Renal cortical epithelial cell (primary cell): Measurements from ENCODE around the gene MUC20. TPM values are rescaled to one million over a fixed set of nuclear protein-coding genes. Genes with fewer than 3 reads are reported as not detected.
"Not testable (repeated sequence)": the region's sequence is repeated elsewhere in the genome, so short reads cannot be mapped to it uniquely, and the experiment has no call there.

ENCODE experiments used
- DNase-seq: peaks from one replicate; pipeline ENCODE4 v3.0.0-alpha.2; 2011; ENCODE audit warnings: low read depth
- total RNA-seq: library from RNA; depleted of rRNA; stranded (reverse); fragments of >200 nt; gene quantifications from 2 replicates; pipeline ENCODE4 v1.2.3, GENCODE V29; 2014

Gene MUC20
- total RNA-seq, 1 donor from 2014 or later = 1.1 TPM

- DNase-seq = not testable (repeated sequence)
Measured at GRCh38 chr3:195710126-195710905, 10.5 kb upstream of the MUC20 start.

GRCh38 chr3:195711091-195711812 is 9.5 kb upstream of the MUC20 start:
- DNase-seq = not testable (repeated sequence)

DNA sequence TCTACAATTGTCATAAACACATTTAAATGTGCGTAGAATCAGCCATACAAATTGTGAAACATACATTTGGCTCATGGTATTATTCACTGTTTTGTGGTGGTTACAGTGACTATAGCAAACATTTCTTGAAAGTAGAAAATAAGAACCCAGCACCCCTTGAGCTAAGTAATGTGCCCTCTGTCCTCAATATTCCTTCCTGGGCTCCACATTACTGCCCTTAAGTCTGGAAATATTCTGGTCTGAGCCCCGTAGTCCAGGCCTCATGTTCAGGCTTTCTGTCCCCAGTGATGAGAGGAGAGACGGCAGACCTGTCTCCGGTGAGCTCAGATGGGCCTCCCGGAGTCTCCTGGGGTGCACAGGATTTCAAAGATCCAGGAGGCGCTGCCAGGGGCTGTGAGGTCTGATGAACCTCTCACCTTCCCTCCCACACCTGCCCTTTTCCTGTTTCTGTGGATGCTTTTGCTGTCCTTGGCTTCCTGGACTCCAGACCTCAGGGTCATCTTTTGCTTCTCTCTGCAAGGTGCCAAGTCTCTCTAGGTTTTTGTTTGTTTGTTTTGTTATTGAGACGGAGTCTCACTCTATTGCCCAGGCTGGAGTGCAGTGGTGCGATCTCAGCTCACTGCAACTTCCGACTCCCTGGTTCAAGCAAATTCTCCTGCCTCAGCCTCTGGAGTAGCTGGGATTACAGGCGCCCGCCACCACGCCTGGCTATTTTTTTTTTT is 8.8 kb upstream of the MUC20 start:
- no peak for DNase-seq

DNA sequence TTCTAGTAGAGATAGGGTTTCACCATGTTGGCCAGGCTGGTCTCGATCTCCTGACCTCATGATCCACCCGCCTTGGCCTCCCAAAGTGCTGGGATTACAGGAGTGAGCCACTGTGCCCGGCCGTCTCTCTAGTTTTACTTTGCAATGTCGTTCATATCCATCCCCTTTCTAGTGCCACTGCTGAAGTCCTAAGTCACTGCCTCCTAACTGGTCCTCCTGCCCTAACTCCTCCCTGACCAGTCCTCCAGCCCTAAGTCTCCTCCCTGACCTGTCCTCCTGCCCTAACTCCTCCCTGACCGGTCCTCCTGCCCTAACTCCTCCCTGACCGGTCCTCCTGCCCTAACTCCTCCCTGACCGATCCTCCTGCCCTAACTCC is 8.3 kb upstream of the MUC20 start:
- not testable (repeated sequence) for DNase-seq

GRCh38 chr3:195713150-195713549 is 7.6 kb upstream of the MUC20 start:
- not testable (repeated sequence) for DNase-seq

DNA sequence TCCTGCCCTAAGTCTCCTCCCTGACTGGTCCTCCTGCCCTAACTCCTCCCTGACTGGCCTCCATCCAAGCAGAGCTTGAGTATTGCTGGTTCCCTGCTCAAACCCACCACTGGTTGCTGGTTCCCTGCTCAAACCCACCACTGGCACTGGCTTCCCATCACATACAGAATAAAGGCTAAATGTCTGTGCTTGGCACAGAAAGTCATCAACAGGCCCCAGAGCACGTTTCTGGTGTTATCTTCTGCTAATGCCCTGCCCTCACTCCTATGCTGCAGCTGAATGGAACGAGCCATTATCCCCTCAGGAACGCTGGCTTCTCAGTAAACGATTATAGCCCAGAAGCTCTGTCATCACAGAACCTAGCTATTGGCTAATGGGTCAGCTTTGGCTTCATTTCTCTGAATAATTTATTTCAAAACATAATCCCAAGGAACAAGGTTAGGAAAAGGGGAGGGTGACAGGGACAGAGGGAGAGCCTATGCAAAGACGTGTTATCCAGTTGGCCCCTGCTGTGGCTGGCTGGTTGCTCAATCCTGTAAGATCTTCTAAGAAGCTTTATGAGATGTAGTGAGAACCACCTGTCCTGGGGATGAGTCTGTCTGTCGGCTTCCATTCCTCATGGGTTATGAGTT is 6.3 kb upstream of the MUC20 start:
- DNase-seq = no peak

- no peak for DNase-seq
Measured at GRCh38 chr3:195715134-195715533, 5.6 kb upstream of the MUC20 start.

DNA sequence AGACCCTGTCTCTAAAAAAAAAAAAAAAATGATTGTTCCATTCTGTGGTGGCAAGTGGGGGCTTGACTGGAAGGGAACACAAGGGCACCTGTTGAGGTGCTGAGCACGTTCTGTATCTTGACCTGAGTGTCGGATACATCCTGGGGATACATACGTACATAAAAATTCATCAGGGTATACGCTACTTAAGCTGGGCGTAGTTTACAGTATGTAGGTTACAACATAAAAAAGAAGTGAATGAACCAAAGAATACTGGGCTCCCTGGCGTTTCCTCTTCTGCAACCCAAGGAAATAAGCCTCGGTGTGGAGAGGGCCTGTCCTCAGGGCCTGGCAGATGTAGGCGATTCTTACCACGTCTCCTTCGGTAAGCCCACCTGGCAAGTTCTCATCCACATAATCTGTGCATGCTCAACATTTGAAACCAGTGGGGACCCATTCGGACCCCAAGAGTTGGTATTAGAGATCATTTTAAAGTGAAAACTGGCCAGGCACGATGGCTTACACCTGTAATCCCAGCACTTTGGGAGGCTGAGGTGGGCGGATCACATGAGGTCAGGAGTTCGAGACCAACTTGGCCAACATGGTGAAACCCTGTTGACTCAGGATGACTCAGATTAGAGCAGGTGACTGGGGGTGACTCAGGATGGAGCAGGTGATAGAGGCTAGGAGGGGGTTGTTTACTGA is 5.1 kb upstream of the MUC20 start:
- peak; percentile 94 for DNase-seq

- no peak for DNase-seq
Measured at GRCh38 chr3:195717416-195717815, 3.4 kb upstream of the MUC20 start.

DNA sequence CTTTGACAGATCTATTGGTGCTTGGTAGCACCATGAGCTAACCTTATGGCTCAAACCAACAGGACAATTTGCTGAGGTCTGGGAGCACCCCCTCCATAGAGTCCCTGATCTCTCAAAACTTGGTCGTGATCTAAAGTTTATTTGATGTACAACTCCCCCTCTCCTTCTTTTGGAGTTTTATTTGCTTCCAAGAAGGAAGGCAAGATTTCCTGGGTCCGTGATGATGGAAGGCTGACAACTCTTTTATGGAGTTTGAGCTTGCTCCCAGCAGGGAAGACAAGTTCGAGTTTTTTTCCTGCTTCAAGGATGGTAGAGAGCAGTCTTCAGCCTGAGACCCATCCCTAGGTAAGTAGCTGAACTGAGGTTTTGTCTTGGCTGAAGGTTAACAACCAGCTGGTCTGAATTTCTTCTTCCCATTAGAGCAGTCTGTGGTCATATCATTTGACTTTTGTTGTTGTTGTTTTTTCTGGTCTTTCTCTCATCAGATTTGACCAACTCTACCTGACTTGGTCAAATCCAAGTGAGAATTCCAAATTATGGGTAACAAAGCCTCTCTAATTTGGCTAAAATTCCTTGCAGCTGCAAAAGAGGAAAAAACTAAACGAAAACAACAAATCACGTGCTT is 2.8 kb upstream of the MUC20 start:
- DNase-seq = no peak

DNA sequence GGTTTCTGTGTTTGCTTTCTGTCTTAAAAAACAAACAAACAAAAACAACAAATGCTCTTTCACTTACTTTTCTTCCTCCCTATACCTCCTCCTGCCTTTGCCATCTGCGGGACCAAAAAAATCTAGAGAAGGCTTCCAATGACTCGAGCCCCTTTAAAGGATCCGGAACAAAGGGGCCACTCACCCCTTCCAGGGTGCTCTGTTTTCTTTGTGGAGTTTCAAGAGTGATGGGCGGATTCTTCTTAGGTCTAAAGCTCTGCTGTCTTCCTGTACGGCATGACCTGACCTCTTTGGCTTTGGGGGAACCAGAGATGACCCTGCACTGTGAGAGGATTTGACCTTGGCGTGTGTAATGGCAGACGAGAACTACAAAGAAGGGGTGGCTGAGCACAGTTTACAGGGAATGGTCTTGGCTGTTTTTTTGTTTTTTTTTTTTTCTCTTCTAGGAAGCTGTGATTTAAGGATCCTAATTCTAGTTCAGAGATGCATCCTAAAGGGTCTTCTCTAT is 2.2 kb upstream of the MUC20 start:
- no peak for DNase-seq

- not testable (repeated sequence) for DNase-seq
Measured at GRCh38 chr3:195719514-195720254, 1.1 kb upstream of the MUC20 start.

- DNase-seq = not testable (repeated sequence)
Measured at GRCh38 chr3:195722139-195722995, 1.6 kb downstream of the MUC20 start.

- DNase-seq = not testable (repeated sequence)
Measured at GRCh38 chr3:195722996-195723345, 2.2 kb downstream of the MUC20 start.

- not testable (repeated sequence) for DNase-seq
Measured at GRCh38 chr3:195724363-195724762, 3.6 kb downstream of the MUC20 start.

GRCh38 chr3:195725916-195726740 is 5.3 kb downstream of the MUC20 start:
- DNase-seq = not testable (repeated sequence)

- no peak for DNase-seq
Measured at GRCh38 chr3:195727606-195728195, 6.9 kb downstream of the MUC20 start.

DNA sequence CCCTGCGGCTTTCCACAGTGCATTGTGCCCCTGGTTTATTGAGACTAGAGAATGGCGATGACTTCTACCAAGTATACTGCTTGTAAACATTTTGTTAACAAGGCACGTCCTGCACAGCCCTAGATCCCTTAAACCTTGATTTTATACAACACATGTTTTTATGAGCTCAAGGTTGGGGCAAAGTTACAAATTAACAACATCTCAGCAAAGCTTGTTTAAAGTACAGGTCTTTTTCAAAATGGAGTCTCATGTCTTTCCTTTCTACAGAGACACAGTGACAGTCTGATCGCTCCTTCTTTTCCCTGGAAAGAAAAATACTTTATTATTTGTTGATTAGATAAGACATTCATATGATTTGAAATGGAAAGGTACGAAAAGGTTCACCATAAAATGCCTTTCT is 8.0 kb downstream of the MUC20 start:
- not testable (repeated sequence) for DNase-seq
